NOMO-1 (cell line): ENCODE measurements around the gene C12orf60.

Experiments used
- DNase-seq, 2 experiments: peaks; one replicate each; lab custom pipeline; 2025; ENCODE audit not compliant: unreplicated experiment in 2 of 2; lab: John Stamatoyannopoulos, UW

C12orf60 gene

GRCh38 chr12:14871247-14871646 lies 67.8 kb downstream of the C12orf60 start:
- DNase-seq = no peak

- no peak for DNase-seq
Measured at GRCh38 chr12:14871886-14872285, 68.4 kb downstream of the C12orf60 start.

GRCh38 chr12:14873440-14874185 lies 70.1 kb downstream of the C12orf60 start:
- peak in 1 of 2 experiments; percentile 40 for DNase-seq
